GM23248 (cell line): ENCODE measurements around the gene TRIM9. TPM values are rescaled to one million over a fixed set of nuclear protein-coding genes. Genes with fewer than 3 reads are reported as not detected.

Experiments used
- DNase-seq: peaks from one replicate; pipeline ENCODE4 v3.0.0-alpha.2; 2015
- H2AFZ ChIP-seq: fragments of 200-600 bp; sonication (generic); 2 replicates; pipeline ENCODE4 v1.6.1; 2016; ENCODE audit warnings: antibody characterized with exemption
- H3F3A ChIP-seq: fragments of 200-600 bp; sonication (generic); 2 replicates; pipeline ENCODE4 v1.6.1; 2016; ENCODE audit warnings: mild to moderate bottlenecking, antibody characterized with exemption, mixed run types; ENCODE audit not compliant: insufficient read depth
- H3K27ac ChIP-seq: fragments of 200-600 bp; sonication (generic); 2 replicates; pipeline ENCODE4 v1.5.1; 2016; ENCODE audit warnings: mild to moderate bottlenecking
- H3K27me3 ChIP-seq: fragments of 200-600 bp; sonication (generic); replicated peaks from 2 replicates; pipeline ENCODE4 v1.6.1; 2016; ENCODE audit warnings: mild to moderate bottlenecking; ENCODE audit not compliant: insufficient read depth
- H3K36me3 ChIP-seq: fragments of 200-600 bp; sonication (generic); 2 replicates; pipeline ENCODE4 v1.6.1; 2016; ENCODE audit warnings: low read depth, mild to moderate bottlenecking
- H3K4me1 ChIP-seq: fragments of 200-600 bp; sonication (generic); 2 replicates; pipeline ENCODE4 v1.6.1; 2016; ENCODE audit warnings: mild to moderate bottlenecking; ENCODE audit not compliant: insufficient read depth
- H3K4me2 ChIP-seq: fragments of 200-600 bp; sonication (generic); one replicate; pipeline ENCODE4 v1.6.1; 2016; ENCODE audit warnings: mild to moderate bottlenecking; ENCODE audit not compliant: unreplicated experiment
- H3K4me3 ChIP-seq: fragments of 200-600 bp; sonication (generic); 2 replicates; pipeline ENCODE4 v1.5.1; 2016; ENCODE audit warnings: mild to moderate bottlenecking
- H3K79me2 ChIP-seq: fragments of 200-600 bp; sonication (generic); 2 replicates; pipeline ENCODE4 v1.6.1; 2016; ENCODE audit warnings: mild to moderate bottlenecking; ENCODE audit not compliant: insufficient read depth
- H3K9ac ChIP-seq: fragments of 200-600 bp; sonication (generic); 2 replicates; pipeline ENCODE4 v1.6.1; 2016; ENCODE audit warnings: mild to moderate bottlenecking
- H3K9me2 ChIP-seq: fragments of 200-600 bp; sonication (generic); 2 replicates; pipeline ENCODE4 v1.6.1; 2016; ENCODE audit warnings: mixed run types, mild to moderate bottlenecking, moderate library complexity; ENCODE audit not compliant: insufficient read depth
- H3K9me3 ChIP-seq: fragments of 200-600 bp; sonication (generic); one replicate; pipeline ENCODE4 v1.6.1; 2017; ENCODE audit warnings: low read depth
- H4K20me1 ChIP-seq: fragments of 200-600 bp; sonication (generic); 2 replicates; pipeline ENCODE4 v1.6.0; 2016; ENCODE audit not compliant: insufficient read depth
- EZH2 ChIP-seq: fragments of 200-600 bp; sonication (generic); IDR thresholded peaks from 2 replicates; pipeline ENCODE4 v1.6.1; 2018; ENCODE audit warnings: antibody characterized with exemption, mild to moderate bottlenecking; ENCODE audit not compliant: insufficient read depth, poor library complexity, severe bottlenecking
- EZH2phosphoT487 ChIP-seq: fragments of 200-600 bp; sonication (generic); IDR thresholded peaks from 2 replicates; pipeline ENCODE4 v1.6.1; 2018; ENCODE audit warnings: antibody characterized with exemption, moderate library complexity, mild to moderate bottlenecking, low read depth; ENCODE audit not compliant: insufficient read depth
- WGBS, 2 experiments: methylation state at CpG; one replicate each; pipeline ENCODE4 v1.1.6; 2015 to 2017; ENCODE audit warnings: low lambda C conversion rate in 2 of 2, low coverage in 1 of 2; ENCODE audit errors: missing lambda C conversion rate in 2 of 2; 5-methylcytosine and 5-hydroxymethylcytosine counted together
- in situ Hi-C: fragments of 300-500 bp; cut with MboI; formaldehyde crosslinking; loops from 2 replicates; pipeline ENCODE4 v1.15.0; 2020
- polyA plus RNA-seq: library from polyadenylated mRNA; unstranded; fragments of >200 nt; fragmentation: Nextera tagmentation; extraction: Ambion mirVana; gene quantifications from 2 replicates; pipeline ENCODE4 v1.2.1, GENCODE V29; 2016
- total RNA-seq: library from RNA; depleted of rRNA; stranded (reverse); fragments of >200 nt; shearing (Covaris generic); gene quantifications from 2 replicates; pipeline ENCODE4 v1.2.3, GENCODE V29; 2014

TRIM9 gene
- total and polyA plus RNA-seq, 2 experiments from 2014 or later: 0.25 to 0.32 TPM

GRCh38 chr14:51084507-51084906 is 10.4 kb downstream of the TRIM9 start:
- Histone ChIP-seq H3K79me2 (no peaks in the 10 kb centered on the region), H3K27me3 (no peaks in the 10 kb centered on the region)

GRCh38 chr14:51082349-51082748 is 12.6 kb downstream of the TRIM9 start:
- H3K4me2 ChIP-seq: no peak overlapping the region
- in situ Hi-C loops: no loop called here
- 0 to 4% methylated on average over 1 of the region's 1 CpG for WGBS, 2 experiments
- H3K9me2 ChIP-seq: no peaks in the 10 kb centered on the region
- H3K27ac ChIP-seq: no peak overlapping the region
- H3K27me3 ChIP-seq: no peaks in the 10 kb centered on the region
- H2AFZ ChIP-seq: no peak overlapping the region
- H3K4me3 ChIP-seq: no peak overlapping the region
- peak; percentile 71 for DNase-seq
- no peaks in the 10 kb centered on the region for H3K36me3 ChIP-seq
- no peaks in the 10 kb centered on the region for H3K79me2 ChIP-seq
- H3K4me1 ChIP-seq: peaks cover 19% of the 10 kb centered on the region
- H4K20me1 ChIP-seq: no peaks in the 10 kb centered on the region
- peaks cover 16% of the 10 kb centered on the region for H3F3A ChIP-seq
- H3K9ac ChIP-seq: no peak overlapping the region
- TF ChIP-seq EZH2phosphoT487 (no peak), EZH2 (no peak)
- H3K9me3 ChIP-seq: no peaks in the 10 kb centered on the region

More at GRCh38 chr14:51084507-51084906, 10.4 kb downstream of the TRIM9 start:
- peaks cover 16% of the 10 kb centered on the region for H3F3A ChIP-seq
- H2AFZ ChIP-seq: no peak overlapping the region
- H3K27ac ChIP-seq: no peak overlapping the region
- no peak for TF ChIP-seq EZH2
- TF ChIP-seq EZH2phosphoT487: no peak
- no peak overlapping the region for H3K9ac ChIP-seq
- DNase-seq: no peak
- H4K20me1 ChIP-seq: no peaks in the 10 kb centered on the region
- H3K4me2 ChIP-seq: no peak overlapping the region
- no peaks in the 10 kb centered on the region for H3K9me2 ChIP-seq
- in situ Hi-C loops: no loop called here
- no peaks in the 10 kb centered on the region for H3K9me3 ChIP-seq
- no peaks in the 10 kb centered on the region for H3K36me3 ChIP-seq
- H3K4me3 ChIP-seq: no peak overlapping the region
- peaks cover 12% of the 10 kb centered on the region for H3K4me1 ChIP-seq

- TF ChIP-seq EZH2phosphoT487: no peak
- no peak for TF ChIP-seq EZH2
- in situ Hi-C loops: no loop called here
- H3K27me3 ChIP-seq: no peaks in the 10 kb centered on the region
- H2AFZ ChIP-seq: no peak overlapping the region
- no peaks in the 10 kb centered on the region for H4K20me1 ChIP-seq
- H3K9me3 ChIP-seq: no peaks in the 10 kb centered on the region
- no peaks in the 10 kb centered on the region for H3K9me2 ChIP-seq
- peaks cover 19% of the 10 kb centered on the region for H3K4me1 ChIP-seq
- H3K79me2 ChIP-seq: no peaks in the 10 kb centered on the region
- H3K4me2 ChIP-seq: no peak overlapping the region
- DNase-seq: no peak
- H3K27ac ChIP-seq: no peak overlapping the region
- no peak overlapping the region for H3K4me3 ChIP-seq
- 66 to 67% methylated on average over 3 of the region's 3 CpGs for WGBS, 2 experiments
- H3K36me3 ChIP-seq: no peaks in the 10 kb centered on the region
- peaks cover 16% of the 10 kb centered on the region for H3F3A ChIP-seq
- no peak overlapping the region for H3K9ac ChIP-seq
These were observed 13.2 kb downstream of the TRIM9 start for GRCh38 chr14:51081712-51082111.

GRCh38 chr14:51081209-51081608 is 13.7 kb downstream of the TRIM9 start:
- no peak overlapping the region for H3K9ac ChIP-seq
- no peaks in the 10 kb centered on the region for H3K79me2 ChIP-seq
- H3K4me1 ChIP-seq: peaks cover 19% of the 10 kb centered on the region
- TF ChIP-seq EZH2phosphoT487 (no peak), EZH2 (no peak)
- no peaks in the 10 kb centered on the region for H3K36me3 ChIP-seq
- WGBS, 2 experiments: 79 to 80% methylated on average over 4 of the region's 4 CpGs
- H3K4me2 ChIP-seq: no peak overlapping the region
- no peak overlapping the region for H3K27ac ChIP-seq
- no peaks in the 10 kb centered on the region for H3K9me3 ChIP-seq
- peaks cover 16% of the 10 kb centered on the region for H3F3A ChIP-seq
- no peak overlapping the region for H2AFZ ChIP-seq
- H3K4me3 ChIP-seq: no peak overlapping the region
- in situ Hi-C loops: no loop called here
- no peaks in the 10 kb centered on the region for H4K20me1 ChIP-seq
- no peaks in the 10 kb centered on the region for H3K9me2 ChIP-seq
- peak; percentile 17 for DNase-seq
- no peaks in the 10 kb centered on the region for H3K27me3 ChIP-seq

- peaks cover 16% of the 10 kb centered on the region for H3F3A ChIP-seq
- H2AFZ ChIP-seq: no peak overlapping the region
- peaks cover 19% of the 10 kb centered on the region for H3K4me1 ChIP-seq
- H3K27me3 ChIP-seq: 0 out of 2 replicates have a peak, but pooled peaks cover under 1% of the 10 kb centered on the region
- no peak overlapping the region for H3K9ac ChIP-seq
- H3K4me2 ChIP-seq: no peak overlapping the region
- no peak for DNase-seq
- no peak overlapping the region for H3K4me3 ChIP-seq
- H3K9me3 ChIP-seq: no peaks in the 10 kb centered on the region
- no peaks in the 10 kb centered on the region for H3K79me2 ChIP-seq
- TF ChIP-seq EZH2: no peak
- no peak for TF ChIP-seq EZH2phosphoT487
- no peaks in the 10 kb centered on the region for H4K20me1 ChIP-seq
- no peaks in the 10 kb centered on the region for H3K36me3 ChIP-seq
- H3K27ac ChIP-seq: no peak overlapping the region
- H3K9me2 ChIP-seq: no peaks in the 10 kb centered on the region
- 82 to 89% methylated on average over 3 of the region's 3 CpGs for WGBS, 2 experiments
- in situ Hi-C loops: no loop called here
These were observed 14.3 kb downstream of the TRIM9 start for GRCh38 chr14:51080645-51081044.
